ENCODE data around the gene SUSD2. TPM values are rescaled to one million over a fixed set of nuclear protein-coding genes. Genes with fewer than 3 reads are reported as not detected.

The SUSD2 gene
- total RNA-seq, 1 donor from 2014 or later = 3.2 TPM

DNA sequence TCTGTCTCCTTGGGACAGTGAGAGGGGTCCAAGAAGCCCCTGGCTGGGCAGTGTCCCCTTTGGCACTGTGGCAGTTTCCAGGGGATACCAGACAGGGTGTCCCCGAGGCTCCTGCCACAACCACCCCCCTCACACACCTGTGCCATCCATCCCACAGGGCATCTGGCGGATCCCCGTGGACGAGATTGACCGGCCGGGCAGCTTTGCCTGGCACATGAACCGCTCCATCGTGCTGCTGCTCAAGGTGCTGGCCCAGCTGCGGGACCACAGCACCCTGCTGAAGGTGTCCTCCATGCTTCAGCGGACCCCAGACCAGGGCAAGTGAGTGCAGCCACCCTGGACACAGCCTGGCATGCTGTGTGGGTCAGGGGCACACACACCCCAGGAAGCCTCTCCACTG, 17.0 kb upstream of the SUSD2 start:
- intact Hi-C loops (cut with micrococcal nuclease) = no loop called here
- Histone ChIP-seq H3K4me1 (peaks cover 82% of the 10 kb centered on the region), H3K4me3 (no peak overlapping the region), H3K36me3 (peaks cover 48% of the 10 kb centered on the region), H3K9me3 (replicated peaks) (no peaks in the 10 kb centered on the region), H3K27ac (replicated peaks) (peak overlapping the region; percentile 91), H3K27me3 (ENCODE audit: low read depth) (no peaks in the 10 kb centered on the region)
- no peak for DNase-seq
- TF ChIP-seq, protein P1, sequence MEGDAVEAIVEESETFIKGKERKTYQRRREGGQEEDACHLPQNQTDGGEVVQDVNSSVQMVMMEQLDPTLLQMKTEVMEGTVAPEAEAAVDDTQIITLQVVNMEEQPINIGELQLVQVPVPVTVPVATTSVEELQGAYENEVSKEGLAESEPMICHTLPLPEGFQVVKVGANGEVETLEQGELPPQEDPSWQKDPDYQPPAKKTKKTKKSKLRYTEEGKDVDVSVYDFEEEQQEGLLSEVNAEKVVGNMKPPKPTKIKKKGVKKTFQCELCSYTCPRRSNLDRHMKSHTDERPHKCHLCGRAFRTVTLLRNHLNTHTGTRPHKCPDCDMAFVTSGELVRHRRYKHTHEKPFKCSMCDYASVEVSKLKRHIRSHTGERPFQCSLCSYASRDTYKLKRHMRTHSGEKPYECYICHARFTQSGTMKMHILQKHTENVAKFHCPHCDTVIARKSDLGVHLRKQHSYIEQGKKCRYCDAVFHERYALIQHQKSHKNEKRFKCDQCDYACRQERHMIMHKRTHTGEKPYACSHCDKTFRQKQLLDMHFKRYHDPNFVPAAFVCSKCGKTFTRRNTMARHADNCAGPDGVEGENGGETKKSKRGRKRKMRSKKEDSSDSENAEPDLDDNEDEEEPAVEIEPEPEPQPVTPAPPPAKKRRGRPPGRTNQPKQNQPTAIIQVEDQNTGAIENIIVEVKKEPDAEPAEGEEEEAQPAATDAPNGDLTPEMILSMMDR (IDR thresholded peaks at IDR 0.05; ENCODE audit: borderline replicate concordance) = no peak

- Histone ChIP-seq H3K27ac (replicated peaks) (peak overlapping the region; percentile 91), H3K36me3 (peaks cover 52% of the 10 kb centered on the region), H3K4me1 (peaks cover 75% of the 10 kb centered on the region), H3K9me3 (replicated peaks) (no peaks in the 10 kb centered on the region), H3K4me3 (no peak overlapping the region), H3K27me3 (ENCODE audit: low read depth) (no peaks in the 10 kb centered on the region)
- intact Hi-C loops (cut with micrococcal nuclease) = no loop called here
- peak; percentile 60 for DNase-seq
- TF ChIP-seq, protein P1 (IDR thresholded peaks at IDR 0.05; ENCODE audit: borderline replicate concordance) = no peak
Observed at GRCh38 chr22:24164940-24165339, 16.3 kb upstream of the SUSD2 start.

GRCh38 chr22:24165673-24166072, 15.6 kb upstream of the SUSD2 start:
- intact Hi-C loops (cut with micrococcal nuclease) = no loop called here
- peaks cover 68% of the 10 kb centered on the region for H3K4me1 ChIP-seq
- no peaks in the 10 kb centered on the region for H3K27me3 ChIP-seq (ENCODE audit: low read depth)
- no peaks in the 10 kb centered on the region for H3K9me3 ChIP-seq (replicated peaks)
- TF ChIP-seq, protein P1 (IDR thresholded peaks at IDR 0.05; ENCODE audit: borderline replicate concordance) = no peak
- no peak overlapping the region for H3K4me3 ChIP-seq
- no peak for DNase-seq
- H3K36me3 ChIP-seq = peaks cover 59% of the 10 kb centered on the region
- no peak overlapping the region for H3K27ac ChIP-seq (replicated peaks)

- H3K27ac ChIP-seq (replicated peaks) = no peak overlapping the region
- intact Hi-C loops (cut with micrococcal nuclease) = no loop called here
- H3K4me1 ChIP-seq = peaks cover 56% of the 10 kb centered on the region
- H3K4me3 ChIP-seq = no peak overlapping the region
- no peaks in the 10 kb centered on the region for H3K9me3 ChIP-seq (replicated peaks)
- H3K27me3 ChIP-seq (ENCODE audit: low read depth) = no peaks in the 10 kb centered on the region
- DNase-seq = no peak
- H3K36me3 ChIP-seq = peaks cover 70% of the 10 kb centered on the region
- TF ChIP-seq, protein P1 (IDR thresholded peaks at IDR 0.05; ENCODE audit: borderline replicate concordance) = no peak
Observed at GRCh38 chr22:24166811-24167210, 14.5 kb upstream of the SUSD2 start.

GRCh38 chr22:24169439-24170058, 11.7 kb upstream of the SUSD2 start:
- Histone ChIP-seq H3K9me3 (replicated peaks) (no peaks in the 10 kb centered on the region), H3K4me1 (peaks cover 33% of the 10 kb centered on the region), H3K27ac (replicated peaks) (no peak overlapping the region), H3K36me3 (peaks cover 87% of the 10 kb centered on the region), H3K27me3 (ENCODE audit: low read depth) (no peaks in the 10 kb centered on the region), H3K4me3 (no peak overlapping the region)
- intact Hi-C loops (cut with micrococcal nuclease) = no loop called here
- TF ChIP-seq, protein P1 (IDR thresholded peaks at IDR 0.05; ENCODE audit: borderline replicate concordance) = no peak
- DNase-seq = no peak
